WTC11 (cell line): ENCODE data around the gene ZNF879. TPM values are rescaled to one million over a fixed set of nuclear protein-coding genes. Genes with fewer than 3 reads are reported as not detected.

Source experiments
- ATAC-seq: fragments of 200-7000 bp; cut with Tn5 transposase; 2 replicates; pipeline ENCODE4 v1.10.0; 2021; ENCODE audit warnings: mild to moderate bottlenecking, moderate library complexity
- CTCF ChIA-PET: fragments of 300-600 bp; sonication (Branson Sonifier 250); formaldehyde crosslinking; loops from one replicate; lab custom pipeline; 2021; ENCODE audit warnings: antibody characterized with exemption; lab: Charles Lee
- POLR2A ChIA-PET: fragments of 350-600 bp; sonication (Branson Sonifier 250); formaldehyde crosslinking; loops from one replicate; lab custom pipeline; 2021; ENCODE audit warnings: antibody characterized with exemption; lab: Charles Lee
- DNase-seq: peaks from one replicate; pipeline ENCODE4 v3.0.0; 2021; ENCODE audit warnings: low spot score
- H3K27ac Mint-ChIP-seq: 2 replicates; pipeline ENCODE4 v1.8.0; 2021; ENCODE audit warnings: mixed read lengths
- H3K27me3 Mint-ChIP-seq: 2 replicates; pipeline ENCODE4 v1.8.0; 2021; ENCODE audit warnings: low read depth, mild to moderate bottlenecking, moderate library complexity, mixed read lengths
- H3K36me3 Mint-ChIP-seq: 2 replicates; pipeline ENCODE4 v1.8.0; 2021; ENCODE audit warnings: mixed read lengths
- H3K4me1 Mint-ChIP-seq: 2 replicates; pipeline ENCODE4 v1.8.0; 2022; ENCODE audit warnings: mixed read lengths
- H3K4me3 Mint-ChIP-seq: 2 replicates; pipeline ENCODE4 v1.8.0; 2021; ENCODE audit warnings: mild to moderate bottlenecking, moderate library complexity, mixed read lengths
- H3K9me3 Mint-ChIP-seq: 2 replicates; pipeline ENCODE4 v1.8.0; 2021; ENCODE audit warnings: mixed read lengths
- AR ChIP-seq: fragments of 250-450 bp; sonication (Bioruptor Pico); IDR thresholded peaks from 2 replicates; pipeline ENCODE4 v1.9.0; 2021; ENCODE audit warnings: mild to moderate bottlenecking
- ATF2 ChIP-seq: sonication (generic); formaldehyde crosslinking; IDR thresholded peaks from 2 replicates; pipeline ENCODE4 v1.8.1; 2022; ENCODE audit warnings: low read depth, missing genetic modification reagents, borderline replicate concordance
- ELF4 ChIP-seq: sonication (generic); formaldehyde crosslinking; IDR thresholded peaks from 2 replicates; pipeline ENCODE4 v1.8.1; 2022; ENCODE audit warnings: low read depth, mild to moderate bottlenecking, moderate library complexity, missing genetic modification reagents
- FOXK1 ChIP-seq: sonication (generic); formaldehyde crosslinking; IDR thresholded peaks from 2 replicates; pipeline ENCODE4 v1.8.0; 2022; ENCODE audit warnings: mild to moderate bottlenecking, moderate library complexity, missing genetic modification reagents
- GRHL2 ChIP-seq: fragments of 250-450 bp; sonication (Bioruptor Pico); IDR thresholded peaks from 2 replicates; pipeline ENCODE4 v1.8.0; 2022; ENCODE audit warnings: mild to moderate bottlenecking, moderate library complexity; ENCODE audit not compliant: insufficient replicate concordance, severe bottlenecking
- HMGA2 ChIP-seq: fragments of 250-450 bp; sonication (Bioruptor Pico); IDR thresholded peaks from 2 replicates; pipeline ENCODE4 v1.4.0; 2021; ENCODE audit warnings: mild to moderate bottlenecking, moderate library complexity
- NR1H2 ChIP-seq: sonication (generic); formaldehyde crosslinking; IDR thresholded peaks from 2 replicates; pipeline ENCODE4 v1.9.0; 2021; ENCODE audit warnings: mild to moderate bottlenecking, moderate library complexity, missing genetic modification reagents
- ZBTB43 ChIP-seq: sonication (generic); formaldehyde crosslinking; IDR thresholded peaks from 2 replicates; pipeline ENCODE4 v1.8.1; 2023; ENCODE audit warnings: mild to moderate bottlenecking, missing genetic modification reagents
- ZNF671 ChIP-seq: fragments of 250-450 bp; sonication (Bioruptor Pico); IDR thresholded peaks from 2 replicates; pipeline ENCODE4 v1.8.0; 2021; ENCODE audit warnings: mild to moderate bottlenecking
- total RNA-seq: library from RNA; stranded (reverse); gene quantifications from 3 replicates; pipeline ENCODE4 v1.2.3, GENCODE V29; 2021
- TF ChIP-seq, protein P1 (sequence below): fragments of 250-450 bp; sonication (Bioruptor Pico); IDR thresholded peaks from 2 replicates; pipeline ENCODE4 v1.8.0; 2021; ENCODE audit warnings: mild to moderate bottlenecking
- TF ChIP-seq, protein P2 (sequence below): sonication (generic); formaldehyde crosslinking; IDR thresholded peaks from 2 replicates; pipeline ENCODE4 v1.8.1; 2023; ENCODE audit warnings: mild to moderate bottlenecking, missing genetic modification reagents
- TF ChIP-seq, protein P3 (sequence below): fragments of 250-450 bp; sonication (Bioruptor Pico); IDR thresholded peaks from 2 replicates; pipeline ENCODE4 v1.9.0; 2021; ENCODE audit warnings: mild to moderate bottlenecking

The ZNF879 gene
- total RNA-seq, 1 experiment from 2014 or later: 5.2 TPM

GRCh38 chr5:178983728-178984127 is 39.9 kb upstream of the ZNF879 start:
- Mint-ChIP-seq H3K36me3 (peaks cover 70% of the 10 kb centered on the region), H3K27me3 (peaks cover 33% of the 10 kb centered on the region), H3K9me3 (peaks cover 69% of the 10 kb centered on the region), H3K4me3 (no peak overlapping the region), H3K4me1 (no peaks in the 10 kb centered on the region), H3K27ac (no peak overlapping the region)
- TF ChIP-seq ATF2 (CRISPR knock-in tag) (no peak), GRHL2 (CRISPR knock-in tag) (no peak)
- TF ChIP-seq, protein P1, sequence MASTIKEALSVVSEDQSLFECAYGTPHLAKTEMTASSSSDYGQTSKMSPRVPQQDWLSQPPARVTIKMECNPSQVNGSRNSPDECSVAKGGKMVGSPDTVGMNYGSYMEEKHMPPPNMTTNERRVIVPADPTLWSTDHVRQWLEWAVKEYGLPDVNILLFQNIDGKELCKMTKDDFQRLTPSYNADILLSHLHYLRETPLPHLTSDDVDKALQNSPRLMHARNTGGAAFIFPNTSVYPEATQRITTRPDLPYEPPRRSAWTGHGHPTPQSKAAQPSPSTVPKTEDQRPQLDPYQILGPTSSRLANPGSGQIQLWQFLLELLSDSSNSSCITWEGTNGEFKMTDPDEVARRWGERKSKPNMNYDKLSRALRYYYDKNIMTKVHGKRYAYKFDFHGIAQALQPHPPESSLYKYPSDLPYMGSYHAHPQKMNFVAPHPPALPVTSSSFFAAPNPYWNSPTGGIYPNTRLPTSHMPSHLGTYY (CRISPR knock-in tag): no peak
- CTCF ChIA-PET: no interaction called here
- no peak for DNase-seq
- no peak for ATAC-seq
- POLR2A ChIA-PET: no interaction called here

DNA sequence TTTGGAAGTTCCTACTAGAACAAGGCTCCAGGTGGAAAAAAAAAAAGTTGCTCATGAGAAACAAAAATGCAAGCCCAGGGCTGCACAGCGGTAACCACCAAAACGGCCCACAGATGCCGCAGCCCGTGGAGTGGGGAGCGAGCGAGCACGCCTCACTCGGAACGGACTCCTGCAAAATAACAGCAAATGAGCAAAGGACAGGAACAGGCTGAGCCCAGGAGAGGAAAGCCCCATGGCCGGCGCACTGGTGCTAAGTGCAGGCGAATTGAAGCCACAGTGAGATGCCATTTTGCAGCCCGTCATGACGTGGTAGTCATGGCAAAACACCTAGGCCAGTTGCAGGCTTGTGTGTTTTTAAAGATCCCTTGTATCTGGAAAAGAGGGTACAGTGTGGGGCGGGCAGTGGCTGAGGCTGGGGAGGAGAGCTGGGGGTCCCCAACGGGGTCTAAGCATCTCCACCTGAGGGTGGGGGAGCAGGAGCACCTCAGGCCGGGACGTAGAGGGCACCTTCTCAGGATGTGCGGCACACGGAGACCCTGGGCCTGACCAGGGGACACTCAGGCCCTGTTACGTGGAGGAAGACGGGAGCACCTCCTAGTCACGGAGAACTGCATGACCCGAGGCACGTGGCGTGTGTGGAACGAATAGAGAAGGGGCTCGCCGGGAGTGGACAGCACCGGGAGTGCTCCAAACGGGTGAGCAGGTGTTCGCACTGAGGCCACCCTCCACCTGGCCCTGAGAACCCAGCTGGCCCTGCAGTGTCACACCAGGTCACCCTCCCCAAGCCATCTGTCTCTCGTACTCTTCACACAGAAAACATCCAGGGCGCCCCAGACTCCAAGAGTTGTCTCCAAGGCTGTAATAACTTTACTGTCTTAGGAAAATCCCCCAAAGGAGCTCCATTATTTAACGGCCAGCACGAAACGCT is 39.2 kb upstream of the ZNF879 start:
- no peak overlapping the region for H3K4me3 Mint-ChIP-seq
- TF ChIP-seq FOXK1 (no peak), NR1H2 (no peak), ZBTB43 (CRISPR knock-in tag) (no peak), ELF4 (CRISPR knock-in tag) (no peak), AR (CRISPR knock-in tag) (no peak)
- H3K4me1 Mint-ChIP-seq: no peaks in the 10 kb centered on the region
- H3K27me3 Mint-ChIP-seq: peaks cover 32% of the 10 kb centered on the region
- H3K9me3 Mint-ChIP-seq: peaks cover 65% of the 10 kb centered on the region
- CTCF ChIA-PET: no interaction called here
- H3K36me3 Mint-ChIP-seq: peaks cover 63% of the 10 kb centered on the region
- ATAC-seq (no peak), DNase-seq (no peak)
- POLR2A ChIA-PET: interaction anchor here (0.6 to 1.0 kb wide), 2 partner anchors 76 to 1224 kb away, joined by 3 read pairs; partner anchors contain the start of genes RASGEF1C and ZNF354C
- no peak overlapping the region for H3K27ac Mint-ChIP-seq

GRCh38 chr5:178986326-178986960 is 37.2 kb upstream of the ZNF879 start:
- H3K9me3 Mint-ChIP-seq: peaks cover 56% of the 10 kb centered on the region
- DNase-seq (no peak), ATAC-seq (no peak)

More at GRCh38 chr5:178986326-178986960, 37.2 kb upstream of the ZNF879 start:
- POLR2A ChIA-PET: no interaction called here
- peaks cover 23% of the 10 kb centered on the region for H3K27me3 Mint-ChIP-seq
- peaks cover 46% of the 10 kb centered on the region for H3K36me3 Mint-ChIP-seq
- CTCF ChIA-PET: no interaction called here
- no peak overlapping the region for H3K27ac Mint-ChIP-seq
- H3K4me3 Mint-ChIP-seq: no peak overlapping the region
- H3K4me1 Mint-ChIP-seq: no peaks in the 10 kb centered on the region
- TF ChIP-seq ZNF671 (CRISPR knock-in tag): no peak
- TF ChIP-seq, protein P1 (CRISPR knock-in tag): no peak
- TF ChIP-seq, protein P2, sequence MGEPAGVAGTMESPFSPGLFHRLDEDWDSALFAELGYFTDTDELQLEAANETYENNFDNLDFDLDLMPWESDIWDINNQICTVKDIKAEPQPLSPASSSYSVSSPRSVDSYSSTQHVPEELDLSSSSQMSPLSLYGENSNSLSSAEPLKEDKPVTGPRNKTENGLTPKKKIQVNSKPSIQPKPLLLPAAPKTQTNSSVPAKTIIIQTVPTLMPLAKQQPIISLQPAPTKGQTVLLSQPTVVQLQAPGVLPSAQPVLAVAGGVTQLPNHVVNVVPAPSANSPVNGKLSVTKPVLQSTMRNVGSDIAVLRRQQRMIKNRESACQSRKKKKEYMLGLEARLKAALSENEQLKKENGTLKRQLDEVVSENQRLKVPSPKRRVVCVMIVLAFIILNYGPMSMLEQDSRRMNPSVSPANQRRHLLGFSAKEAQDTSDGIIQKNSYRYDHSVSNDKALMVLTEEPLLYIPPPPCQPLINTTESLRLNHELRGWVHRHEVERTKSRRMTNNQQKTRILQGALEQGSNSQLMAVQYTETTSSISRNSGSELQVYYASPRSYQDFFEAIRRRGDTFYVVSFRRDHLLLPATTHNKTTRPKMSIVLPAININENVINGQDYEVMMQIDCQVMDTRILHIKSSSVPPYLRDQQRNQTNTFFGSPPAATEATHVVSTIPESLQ (CRISPR knock-in tag): no peak
- TF ChIP-seq, protein P3, sequence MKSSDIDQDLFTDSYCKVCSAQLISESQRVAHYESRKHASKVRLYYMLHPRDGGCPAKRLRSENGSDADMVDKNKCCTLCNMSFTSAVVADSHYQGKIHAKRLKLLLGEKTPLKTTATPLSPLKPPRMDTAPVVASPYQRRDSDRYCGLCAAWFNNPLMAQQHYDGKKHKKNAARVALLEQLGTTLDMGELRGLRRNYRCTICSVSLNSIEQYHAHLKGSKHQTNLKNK (CRISPR knock-in tag): no peak
- TF ChIP-seq HMGA2: no peak
- no peak for TF ChIP-seq ZBTB43 (CRISPR knock-in tag)
- TF ChIP-seq, all 79 proteins: peak for 0
